Stimulated activated CD8-positive, alpha-beta memory T cell treated with anti-CD3 and anti-CD28 coated beads, Interleukin-7, amount 100 ng/mL, for 48 hours (primary cell): ENCODE measurements around the gene LHX6.

Source experiments
- DNase-seq, 2 donors: peaks; one replicate each; pipeline ENCODE4 v3.0.0-alpha.2; 2020; ENCODE audit warnings: low read depth in 1 of 2; ENCODE audit errors: extremely low read depth in 1 of 2

LHX6 gene

DNA sequence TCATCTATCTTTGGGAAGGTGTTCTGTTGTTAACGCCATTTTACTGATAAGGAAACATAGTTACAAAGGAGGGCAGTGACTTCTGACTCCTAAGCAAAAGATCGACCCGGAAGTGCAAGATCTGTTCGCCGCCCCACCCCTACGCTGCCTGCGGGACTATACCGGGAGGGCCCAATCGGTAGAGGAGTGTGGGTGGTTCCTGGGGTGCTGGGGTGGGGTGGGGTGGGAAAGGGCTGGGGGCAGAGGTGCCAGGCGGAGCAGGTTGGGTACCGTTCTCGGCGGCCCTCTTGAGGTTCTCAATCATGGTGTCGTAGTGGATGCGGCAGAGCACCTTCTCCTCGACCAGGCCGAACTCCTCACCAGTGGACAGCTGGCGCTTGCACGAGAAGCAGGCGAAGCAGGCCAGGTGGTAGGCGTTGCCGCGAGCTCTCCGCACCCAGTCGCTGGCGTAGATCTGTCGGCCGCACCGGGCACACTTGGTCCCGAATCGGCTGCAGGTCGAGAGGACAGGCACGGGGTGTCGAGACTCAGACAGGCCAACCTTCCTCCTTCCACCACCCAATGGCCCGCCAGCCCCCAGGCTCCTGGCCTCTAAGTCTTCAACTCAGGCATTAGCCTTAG is 11.8 kb downstream of the LHX6 start:
- DNase-seq = no peak

DNA sequence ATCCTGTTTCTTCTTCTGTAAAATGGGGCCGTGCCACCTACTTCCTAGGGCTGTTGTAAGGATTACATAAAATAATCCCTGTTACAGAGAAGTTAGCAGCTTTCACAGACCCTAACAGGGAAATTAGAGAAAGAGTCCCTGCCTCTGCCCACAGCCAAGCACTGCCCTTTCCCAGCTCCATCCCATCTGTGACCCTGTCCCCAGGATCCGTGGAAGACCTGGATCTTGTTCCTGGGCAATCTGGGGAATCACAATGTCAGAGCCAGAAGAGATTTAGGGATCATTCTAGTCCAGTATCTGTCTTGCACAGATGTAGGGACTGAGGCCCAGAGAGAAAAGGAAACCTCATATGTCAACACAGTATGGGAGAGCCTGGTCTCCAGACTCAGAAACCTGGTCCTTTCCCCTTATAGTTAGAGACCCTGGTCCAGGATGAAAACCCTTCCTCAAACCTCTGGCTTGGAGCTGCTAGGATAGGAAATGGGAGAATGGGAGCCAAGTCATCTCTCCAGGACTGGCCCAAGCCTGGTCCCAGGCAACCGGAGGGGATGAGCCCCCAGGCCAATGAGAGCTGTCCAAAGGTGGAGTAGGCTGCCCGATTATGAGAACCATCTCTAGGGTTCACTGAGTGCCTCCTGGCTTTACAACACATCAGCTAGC is 12.5 kb downstream of the LHX6 start:
- DNase-seq = no peak

DNA sequence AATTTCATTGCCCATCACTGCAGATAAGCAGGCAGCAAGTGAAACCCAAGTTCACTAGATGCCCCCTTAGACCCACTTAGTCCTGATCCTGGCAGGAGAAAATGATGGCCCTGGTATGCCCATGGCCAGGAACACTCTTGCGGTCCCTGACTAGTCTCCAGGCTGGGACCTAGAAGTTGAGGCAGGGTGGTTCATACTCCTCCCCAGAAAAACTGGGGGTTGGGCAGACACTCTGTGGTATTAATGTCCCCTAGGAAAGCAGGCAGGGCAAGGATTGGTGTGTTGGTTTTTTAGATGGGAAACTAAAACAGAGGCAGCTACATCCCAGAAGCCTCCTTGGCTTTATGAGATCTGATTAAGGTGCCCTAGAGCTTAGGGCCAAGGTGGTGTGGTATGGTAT is 13.1 kb downstream of the LHX6 start:
- DNase-seq = no peak

DNA sequence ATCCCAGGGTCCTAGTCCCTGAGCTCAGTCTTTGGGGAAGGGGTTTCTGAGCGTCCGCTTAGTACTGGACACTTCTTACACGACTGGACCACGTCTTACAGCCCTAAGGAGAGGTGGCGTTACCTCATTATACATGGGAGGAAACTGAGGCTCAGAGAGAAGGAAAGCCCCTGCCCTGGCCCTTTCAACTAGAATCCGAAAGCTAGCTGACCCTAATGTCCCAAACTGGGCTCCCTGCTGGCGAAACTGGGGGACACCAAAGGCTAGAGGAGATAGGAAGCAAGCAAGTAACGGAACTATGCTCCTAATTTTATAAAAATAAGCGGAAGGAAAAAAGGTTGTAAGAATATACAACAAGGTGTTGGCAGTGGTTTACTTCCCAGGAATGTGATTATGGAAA is 14.2 kb downstream of the LHX6 start:
- DNase-seq = no peak

DNA sequence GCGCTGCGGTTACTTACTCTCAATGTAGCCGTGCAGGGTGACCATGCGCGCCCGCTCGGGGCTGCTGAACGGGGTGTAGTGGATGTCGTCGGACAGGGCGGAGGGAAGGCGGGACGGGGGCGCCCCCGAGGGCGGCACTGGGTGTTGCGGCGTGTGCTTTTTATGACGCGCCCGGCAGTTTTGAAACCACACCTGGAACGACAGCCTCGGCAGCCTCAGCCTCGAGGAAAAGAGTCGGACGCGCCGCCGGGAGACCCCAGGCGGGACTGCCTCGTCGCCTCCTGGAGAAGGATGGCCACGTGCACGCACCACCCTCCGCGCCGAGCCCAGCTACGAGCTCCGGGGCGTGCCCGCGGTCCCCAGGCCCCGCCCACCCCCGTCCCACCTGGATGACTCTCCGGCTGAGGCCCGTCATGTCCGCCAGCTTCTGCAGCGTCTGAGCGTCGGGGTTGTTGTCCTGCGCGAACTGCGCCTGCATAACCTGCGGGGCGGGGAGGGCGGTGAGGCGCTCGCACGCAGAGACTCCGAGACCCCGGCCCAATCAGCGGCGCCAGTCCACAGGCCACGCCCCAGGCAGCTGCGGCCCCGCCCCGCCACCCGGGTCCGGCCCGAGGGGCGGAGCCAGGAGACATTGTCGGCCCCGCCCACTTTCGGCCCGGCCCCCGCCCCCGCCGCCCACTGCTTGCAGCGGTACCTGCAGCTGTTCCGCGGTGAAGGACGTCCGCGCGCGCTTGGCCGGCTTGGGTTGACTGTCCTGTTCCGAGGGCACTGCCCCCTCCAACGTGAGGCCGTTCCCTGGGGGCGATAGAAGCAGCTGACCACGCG is 15.0 kb downstream of the LHX6 start:
- DNase-seq = peak; percentile 14 to 36

DNA sequence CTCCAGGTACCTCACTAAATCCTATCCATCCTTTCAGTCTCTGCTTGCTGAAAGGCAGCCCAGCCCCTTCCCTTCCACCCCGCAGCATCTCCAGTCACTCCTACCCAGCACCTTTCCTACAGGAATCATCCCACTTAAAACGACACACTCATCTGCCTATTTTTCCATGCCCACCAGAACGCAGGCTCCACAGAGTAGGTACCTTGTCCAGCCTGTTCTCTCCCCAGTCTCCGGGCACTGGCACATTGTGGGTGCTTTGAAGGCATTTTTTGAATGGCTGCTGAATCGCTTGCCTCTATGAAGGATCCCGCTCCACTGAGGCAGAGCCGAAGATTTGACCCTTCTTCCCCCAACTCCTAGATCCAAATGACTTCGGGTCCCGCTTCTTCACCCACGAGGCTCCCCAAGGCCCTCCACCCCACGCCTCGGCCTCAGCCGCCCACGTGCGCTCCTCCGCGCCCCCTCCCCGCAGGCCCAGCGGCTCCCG is 15.6 kb downstream of the LHX6 start:
- DNase-seq = no peak

DNA sequence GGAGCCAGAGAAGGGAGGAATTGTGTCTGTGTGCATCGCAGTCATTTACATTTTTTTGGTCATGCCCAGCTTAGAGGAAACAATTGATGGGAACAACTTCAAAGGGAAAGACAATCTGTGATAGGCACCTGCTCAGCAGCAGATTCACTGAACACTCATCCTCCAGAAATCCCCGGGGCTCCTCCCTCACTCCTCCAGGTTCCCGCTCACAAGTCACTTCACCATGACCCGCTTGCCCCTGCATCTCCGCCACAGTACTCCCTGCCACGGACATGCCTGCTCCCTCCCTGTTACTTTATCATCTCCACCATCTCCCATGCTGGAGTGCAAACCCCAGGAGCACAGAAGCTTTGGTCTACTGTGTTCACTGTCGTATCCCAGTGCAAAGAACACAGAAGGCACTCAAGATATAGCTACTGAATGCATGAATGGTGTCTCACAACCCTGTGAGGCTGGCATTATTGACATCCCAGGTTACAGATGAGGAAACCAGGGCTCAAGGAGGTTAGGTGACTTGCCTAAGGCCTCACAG is 16.2 kb downstream of the LHX6 start:
- no peak for DNase-seq

DNA sequence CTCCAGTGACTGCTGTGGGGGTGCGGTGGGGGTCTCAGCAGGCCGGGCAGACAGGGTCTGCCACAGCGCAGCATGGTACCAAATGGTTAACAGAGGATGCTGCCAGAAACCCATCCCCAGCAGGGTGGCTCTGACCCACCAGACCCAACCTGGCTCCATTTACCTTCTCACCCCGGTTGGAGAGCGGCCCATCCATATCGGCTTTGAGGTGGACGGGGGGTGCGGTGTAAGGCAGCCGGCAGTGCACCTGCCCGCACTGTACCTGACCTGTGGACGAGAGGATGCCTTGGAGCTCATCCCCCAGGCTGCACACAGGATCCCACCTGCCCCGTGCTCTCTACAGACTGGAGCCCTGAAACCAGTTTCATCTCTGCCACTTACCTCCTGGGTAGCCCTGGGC is 19.3 kb downstream of the LHX6 start:
- DNase-seq = no peak

DNA sequence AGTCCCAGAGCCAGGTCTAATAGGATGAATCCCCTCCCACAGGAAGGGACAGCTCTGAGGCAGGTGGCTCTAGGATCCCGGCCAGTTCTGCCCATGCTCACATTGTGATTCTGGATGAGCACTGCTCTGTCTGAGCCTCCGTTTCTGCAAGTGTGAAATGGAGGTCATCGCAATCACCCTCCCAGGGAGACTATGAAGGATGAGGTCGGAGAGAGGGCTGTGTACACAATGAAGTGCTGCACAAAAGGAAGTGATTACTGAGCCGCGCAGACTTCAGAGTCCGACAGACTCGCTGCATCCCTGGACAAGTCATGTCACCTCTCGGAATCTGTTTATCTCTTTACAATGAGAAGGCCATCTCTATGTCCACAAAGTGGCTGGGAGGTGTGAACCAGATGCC is 21.7 kb downstream of the LHX6 start:
- no peak for DNase-seq

DNA sequence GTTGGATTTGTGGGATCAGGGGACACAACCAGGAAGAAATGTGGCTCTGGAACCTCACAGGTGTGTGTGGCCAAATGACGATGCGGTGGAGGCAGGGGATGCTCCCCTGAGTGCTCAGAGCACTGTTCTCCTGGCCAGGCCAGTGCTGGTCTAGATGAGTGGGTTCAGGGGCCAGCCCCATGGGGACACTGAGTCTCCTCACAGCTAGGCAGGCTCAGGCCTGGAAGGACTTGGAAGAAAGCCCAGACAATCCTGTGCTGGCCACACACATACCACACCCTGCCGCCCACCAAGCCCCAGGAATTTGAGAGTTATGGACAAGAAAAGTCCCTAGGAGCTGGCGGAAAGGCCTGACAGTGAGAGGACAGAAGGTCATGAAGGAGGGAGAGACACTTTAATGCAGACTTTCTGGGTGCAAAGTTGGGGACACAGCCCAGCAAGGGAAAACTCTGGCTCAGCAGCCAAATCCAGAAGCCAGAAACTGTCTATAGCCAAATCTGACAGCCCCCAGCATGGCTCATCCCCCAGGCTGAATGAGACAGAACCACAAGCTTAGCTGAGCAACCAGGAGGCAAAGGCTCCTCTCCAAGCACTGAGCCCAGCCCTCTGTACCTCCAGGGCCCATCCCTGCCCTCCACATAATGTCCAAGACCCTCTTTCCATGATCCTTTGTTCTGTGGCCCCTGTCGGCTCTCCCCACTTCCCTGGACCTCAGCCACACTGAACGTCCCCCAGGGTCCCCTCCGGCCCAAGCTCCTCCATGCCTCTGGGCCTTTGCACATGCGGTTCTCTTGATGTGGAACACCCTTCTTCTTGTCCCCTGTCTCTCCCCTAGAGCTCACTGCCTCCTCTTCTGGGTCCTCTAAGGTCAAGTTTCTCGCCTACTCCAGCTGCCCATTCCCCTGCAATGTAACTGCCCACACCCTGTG is 22.4 kb downstream of the LHX6 start:
- no peak for DNase-seq

DNA sequence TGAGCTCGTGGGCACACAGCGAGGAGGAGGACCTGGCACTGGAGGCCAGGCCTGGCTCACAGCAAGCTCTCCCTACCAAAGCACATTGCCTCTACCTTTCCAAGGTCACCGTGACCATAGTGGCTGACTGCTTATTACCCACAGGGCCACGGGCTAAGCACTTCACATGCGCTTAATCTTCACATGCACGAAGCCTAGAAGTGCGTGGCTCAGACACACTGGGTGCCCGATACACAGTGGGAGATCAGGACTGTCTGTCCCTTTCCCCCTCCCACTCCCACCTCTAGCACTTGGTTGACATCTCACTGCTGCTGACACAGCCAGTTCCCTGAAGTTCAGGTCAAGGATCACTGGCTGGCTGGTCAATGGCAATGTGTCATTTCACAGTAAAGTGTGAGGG is 23.6 kb downstream of the LHX6 start:
- DNase-seq = no peak

DNA sequence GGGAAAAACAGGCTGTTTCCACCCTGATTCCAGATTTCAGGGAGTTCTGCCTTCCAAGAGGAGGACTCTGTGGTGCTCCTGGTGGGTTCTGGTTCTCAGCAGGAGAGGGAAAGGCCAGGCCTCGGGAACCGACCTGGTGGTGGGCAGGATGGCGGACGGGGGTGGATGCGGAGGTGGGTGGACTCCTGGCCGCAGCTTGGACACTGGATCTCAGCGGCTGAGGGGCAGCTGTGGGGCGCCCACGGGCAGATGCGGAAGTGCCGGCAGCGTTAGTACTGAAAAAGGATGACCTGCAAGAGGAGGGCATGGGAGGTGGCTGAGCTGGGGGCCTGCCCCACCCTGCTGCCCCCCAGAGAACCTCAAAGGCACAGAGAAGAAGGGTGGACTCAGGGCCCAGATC is 24.3 kb downstream of the LHX6 start:
- no peak for DNase-seq

DNA sequence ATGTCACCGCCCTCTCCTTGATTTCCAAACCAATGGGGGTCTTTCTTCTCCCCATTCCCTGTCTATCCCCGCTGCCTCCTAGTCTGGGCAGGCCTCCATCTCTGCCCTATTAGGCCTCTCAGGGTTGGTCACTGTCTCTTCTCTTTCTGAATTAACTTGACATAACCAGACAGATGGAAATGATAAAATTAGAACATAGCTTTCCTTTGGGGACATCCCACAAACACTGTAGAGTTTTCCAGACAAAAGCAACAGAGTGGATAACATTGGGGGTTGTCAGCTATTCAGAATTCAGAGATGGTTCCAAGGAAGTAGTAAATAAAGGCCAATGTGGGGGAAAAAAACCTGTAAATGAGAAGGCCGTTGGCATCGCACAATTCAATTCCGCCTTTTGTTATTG is 24.7 kb downstream of the LHX6 start:
- no peak for DNase-seq

DNA sequence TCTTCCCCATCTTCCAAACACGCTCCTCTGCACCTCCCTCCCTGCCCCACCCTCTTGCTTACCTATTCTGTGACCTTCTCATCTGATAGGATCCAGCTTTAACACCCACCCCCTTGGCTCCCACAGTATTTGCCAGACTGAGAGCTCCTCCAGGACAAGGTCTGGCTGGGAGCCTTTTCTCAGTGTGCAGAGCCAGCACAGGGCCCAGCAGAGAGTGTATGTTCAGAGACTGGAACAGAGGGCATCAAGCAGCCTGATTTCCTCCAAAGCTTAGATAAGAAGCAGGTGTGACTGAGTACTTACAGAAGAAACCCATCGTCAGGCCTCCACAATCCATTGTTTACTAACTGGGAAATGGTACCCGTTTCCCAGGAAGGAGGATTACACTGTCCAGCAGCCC is 26.6 kb downstream of the LHX6 start:
- no peak for DNase-seq

DNA sequence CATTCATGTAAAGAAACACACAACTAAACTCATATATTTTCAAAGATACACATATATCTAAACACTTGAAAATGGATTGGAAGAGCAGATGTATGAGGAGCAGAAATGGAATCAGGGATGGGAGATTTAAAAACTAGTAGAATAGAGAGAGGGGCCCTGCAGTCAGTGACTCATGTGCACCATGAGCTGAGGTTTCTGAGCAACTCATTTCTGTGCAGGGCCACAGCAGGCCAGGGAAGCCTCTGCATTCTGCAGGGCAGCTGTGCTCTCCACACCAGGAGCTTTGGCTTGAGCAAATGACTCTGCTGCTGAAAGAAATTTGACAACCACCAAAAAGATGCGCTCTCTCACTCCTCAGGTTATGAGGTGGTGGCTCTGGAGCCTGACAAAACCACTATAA is 27.1 kb downstream of the LHX6 start:
- no peak for DNase-seq

DNA sequence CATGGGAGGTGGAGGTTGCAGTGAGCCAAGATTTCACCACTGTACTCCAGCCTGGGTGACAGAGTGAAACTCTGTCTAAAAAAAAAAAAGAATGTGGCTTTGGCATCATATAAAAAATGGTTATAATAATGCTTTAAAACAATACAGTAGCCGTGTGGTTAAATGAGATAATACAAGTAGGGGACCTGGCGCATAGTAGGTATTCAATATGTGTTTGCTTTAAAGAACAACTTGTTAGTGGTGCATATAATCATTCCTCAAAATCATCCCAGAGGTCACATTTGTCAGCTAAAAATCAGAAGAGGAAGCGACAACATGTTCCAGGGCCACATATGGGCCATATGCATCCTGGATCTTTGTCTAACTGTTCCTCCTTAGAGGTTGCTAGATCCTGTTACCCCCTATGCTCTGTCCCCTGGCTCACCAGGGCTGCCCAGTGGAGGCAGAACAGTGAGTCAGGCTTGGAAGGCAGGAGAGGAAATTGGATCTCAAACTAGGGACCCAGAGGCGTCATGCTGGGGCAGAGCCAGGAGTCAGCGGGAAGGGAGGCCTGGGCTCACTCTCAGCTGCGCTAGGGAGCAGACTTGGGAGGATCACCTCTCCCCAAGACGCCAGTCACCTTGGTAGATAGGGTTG is 27.7 kb downstream of the LHX6 start:
- no peak for DNase-seq

DNA sequence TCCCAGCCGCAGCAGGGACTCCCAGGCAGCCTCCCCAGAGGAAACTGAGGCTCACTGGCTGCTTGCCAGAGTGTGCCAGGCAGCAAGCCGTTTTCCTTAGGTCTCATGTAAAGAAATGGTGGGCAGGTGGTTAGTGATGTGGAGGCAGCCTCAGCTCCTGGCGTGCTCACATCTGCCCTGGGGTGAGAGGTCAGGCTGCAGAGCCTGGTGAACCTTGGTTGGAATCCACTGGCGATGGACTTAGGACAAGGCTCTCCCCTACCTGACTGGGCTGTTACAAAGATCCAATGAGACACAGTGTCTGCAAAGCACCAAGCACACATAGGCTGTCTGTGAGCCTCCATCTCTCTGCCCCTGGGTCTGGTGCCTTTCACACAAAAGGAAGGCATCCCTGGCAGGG is 30.9 kb downstream of the LHX6 start:
- DNase-seq = no peak

DNA sequence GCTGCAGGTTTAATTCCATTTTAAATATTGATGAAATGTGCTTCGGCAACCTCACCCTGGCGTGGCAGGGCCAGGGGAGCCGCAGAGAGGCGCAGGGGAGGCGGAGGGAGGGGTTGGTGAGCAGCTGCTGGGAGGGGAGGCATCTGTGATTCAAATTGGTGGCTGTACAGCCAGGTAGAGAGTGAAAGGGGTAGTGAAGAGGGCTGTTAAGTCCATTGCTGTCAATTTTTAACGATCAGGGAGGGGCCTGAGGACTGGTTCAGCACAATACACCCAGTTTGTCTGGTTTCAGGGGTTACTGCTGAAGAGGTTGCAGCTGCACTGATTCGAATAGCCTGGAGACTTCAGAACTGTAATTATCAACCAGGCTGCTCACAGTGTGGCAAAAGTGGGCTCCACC is 31.3 kb downstream of the LHX6 start:
- DNase-seq = no peak

DNA sequence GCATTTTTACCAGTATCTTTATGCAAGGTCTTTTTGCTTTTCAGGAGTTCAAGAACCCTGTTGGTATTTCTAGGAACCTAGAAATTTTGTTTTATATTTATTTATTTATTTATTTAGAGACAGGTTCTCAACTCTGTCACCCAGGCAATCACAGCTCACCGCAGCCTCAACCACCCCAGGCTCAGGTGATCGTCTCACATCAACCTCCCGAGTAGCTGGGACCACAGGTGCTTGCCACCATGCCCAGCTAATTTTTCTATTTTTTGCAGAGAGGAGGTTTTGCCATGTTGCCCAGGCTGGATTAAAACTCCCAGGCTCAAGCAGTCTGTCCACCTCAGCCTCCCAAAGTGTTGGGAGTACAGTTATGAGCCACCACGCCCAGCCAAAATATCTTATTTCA is 32.9 kb downstream of the LHX6 start:
- no peak for DNase-seq

DNA sequence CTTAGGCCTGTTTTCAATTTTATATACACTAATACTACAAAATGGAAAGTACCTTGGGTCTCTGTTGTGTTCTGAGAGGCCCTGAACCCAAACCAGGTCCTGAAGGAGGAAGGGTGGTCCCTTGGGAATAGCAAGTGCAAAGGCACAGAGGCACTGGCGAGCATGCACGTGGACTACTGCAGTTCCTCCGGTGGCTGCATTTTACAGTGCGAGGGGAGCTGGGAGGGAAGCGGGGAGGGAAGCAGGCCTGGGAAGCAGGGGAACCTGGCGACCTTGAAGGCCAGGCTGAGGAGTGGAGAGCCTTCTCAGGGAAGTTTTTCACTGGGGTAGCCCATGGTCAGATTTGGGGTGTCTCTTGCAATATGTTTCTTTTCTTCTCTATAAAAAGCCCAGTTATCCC is 35.1 kb downstream of the LHX6 start:
- no peak for DNase-seq
